Measurements from ENCODE around the gene LHB.

LHB gene

GRCh38 chr19:48969276-48970138 is 47.4 kb downstream of the LHB start:
- Histone ChIP-seq H3K36me3 (ENCODE audit: control insufficient read depth in 1 of 2, insufficient read depth in 2 of 2, low read length in 2 of 2) (peaks cover 19 to 53% of the 10 kb centered on the region in 2 donors), H3K4me1 (ENCODE audit: control insufficient read depth in 1 of 2, insufficient read depth in 2 of 2, low read length in 2 of 2) (peaks cover 6 to 39% of the 10 kb centered on the region in 2 donors), H3K27ac (ENCODE audit: low read length) (no peak overlapping the region)

DNA sequence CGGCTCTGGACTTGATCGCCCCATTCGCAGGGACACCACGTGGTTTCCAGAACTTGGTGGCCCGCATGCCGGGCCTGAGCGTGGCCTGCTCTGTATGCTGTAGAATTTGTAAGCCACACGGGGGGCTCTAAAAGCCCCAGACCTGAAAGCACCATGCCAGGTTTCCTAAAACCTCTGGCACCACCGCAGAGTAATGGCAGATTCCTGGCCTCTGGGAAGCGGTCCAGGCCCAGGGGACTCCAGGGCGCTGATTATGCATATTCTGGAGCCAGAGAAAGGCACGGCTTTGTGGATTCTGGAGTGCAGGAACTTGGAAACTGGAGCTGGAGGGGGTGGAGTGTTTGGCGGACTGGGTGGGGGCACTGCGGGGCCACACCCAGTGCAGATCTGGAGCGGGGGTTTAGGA is 48.1 kb downstream of the LHB start:
- Histone ChIP-seq H3K27me3 (ENCODE audit: low read depth, low read length) (no peaks in the 10 kb centered on the region), H3K27ac (ENCODE audit: low read length) (no peak overlapping the region), H3K4me1 (ENCODE audit: control insufficient read depth in 1 of 2, insufficient read depth in 2 of 2, low read length in 2 of 2) (peaks cover 13 to 46% of the 10 kb centered on the region in 2 donors), H3K4me3 (ENCODE audit: low read depth in 1 of 2, low read length in 2 of 2) (no peak overlapping the region), H3K36me3 (ENCODE audit: control insufficient read depth in 1 of 2, insufficient read depth in 2 of 2, low read length in 2 of 2) (peaks cover 19 to 53% of the 10 kb centered on the region in 2 donors), H3K9me3 (ENCODE audit: control insufficient read depth in 1 of 2, low read length in 2 of 2) (no peaks in the 10 kb centered on the region)

More at GRCh38 chr19:48969276-48970138, 47.4 kb downstream of the LHB start:
- Histone ChIP-seq H3K27me3 (ENCODE audit: low read depth, low read length) (no peaks in the 10 kb centered on the region), H3K4me3 (ENCODE audit: low read depth in 1 of 2, low read length in 2 of 2) (no peak overlapping the region), H3K9me3 (ENCODE audit: control insufficient read depth in 1 of 2, low read length in 2 of 2) (no peaks in the 10 kb centered on the region)

DNA sequence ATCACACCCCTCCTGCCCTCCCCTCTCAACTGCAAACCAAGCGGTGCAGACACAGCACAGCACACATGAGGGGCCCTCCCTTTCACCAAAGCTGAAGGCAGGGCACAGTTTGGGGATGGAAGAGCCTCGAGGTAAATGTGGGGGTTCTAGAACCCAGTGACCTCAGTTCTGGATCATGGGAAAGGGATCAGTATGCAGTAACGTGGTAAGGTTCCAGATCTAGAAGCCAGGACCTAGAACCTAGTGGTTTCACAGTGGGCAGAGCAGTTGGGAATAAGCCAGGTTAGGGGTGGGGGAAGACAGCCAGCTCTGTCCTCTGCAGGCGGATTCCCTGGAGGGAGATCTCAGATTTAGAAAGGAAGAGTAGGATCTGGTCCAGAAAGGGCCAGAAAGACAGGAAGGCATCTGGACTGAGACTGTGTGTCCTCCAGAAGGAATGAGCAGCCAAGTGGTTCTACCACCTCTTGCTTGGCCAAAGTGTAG is 48.7 kb downstream of the LHB start:
- Histone ChIP-seq H3K27me3 (ENCODE audit: low read depth, low read length) (no peaks in the 10 kb centered on the region), H3K4me3 (ENCODE audit: low read depth in 1 of 2, low read length in 2 of 2) (no peak overlapping the region), H3K27ac (ENCODE audit: low read length) (peak overlapping the region; percentile 12), H3K36me3 (ENCODE audit: control insufficient read depth in 1 of 2, insufficient read depth in 2 of 2, low read length in 2 of 2) (peaks cover 19 to 56% of the 10 kb centered on the region in 2 donors), H3K9me3 (ENCODE audit: control insufficient read depth in 1 of 2, low read length in 2 of 2) (no peaks in the 10 kb centered on the region), H3K4me1 (ENCODE audit: control insufficient read depth in 1 of 2, insufficient read depth in 2 of 2, low read length in 2 of 2) (peaks cover 13 to 52% of the 10 kb centered on the region in 2 donors)

DNA sequence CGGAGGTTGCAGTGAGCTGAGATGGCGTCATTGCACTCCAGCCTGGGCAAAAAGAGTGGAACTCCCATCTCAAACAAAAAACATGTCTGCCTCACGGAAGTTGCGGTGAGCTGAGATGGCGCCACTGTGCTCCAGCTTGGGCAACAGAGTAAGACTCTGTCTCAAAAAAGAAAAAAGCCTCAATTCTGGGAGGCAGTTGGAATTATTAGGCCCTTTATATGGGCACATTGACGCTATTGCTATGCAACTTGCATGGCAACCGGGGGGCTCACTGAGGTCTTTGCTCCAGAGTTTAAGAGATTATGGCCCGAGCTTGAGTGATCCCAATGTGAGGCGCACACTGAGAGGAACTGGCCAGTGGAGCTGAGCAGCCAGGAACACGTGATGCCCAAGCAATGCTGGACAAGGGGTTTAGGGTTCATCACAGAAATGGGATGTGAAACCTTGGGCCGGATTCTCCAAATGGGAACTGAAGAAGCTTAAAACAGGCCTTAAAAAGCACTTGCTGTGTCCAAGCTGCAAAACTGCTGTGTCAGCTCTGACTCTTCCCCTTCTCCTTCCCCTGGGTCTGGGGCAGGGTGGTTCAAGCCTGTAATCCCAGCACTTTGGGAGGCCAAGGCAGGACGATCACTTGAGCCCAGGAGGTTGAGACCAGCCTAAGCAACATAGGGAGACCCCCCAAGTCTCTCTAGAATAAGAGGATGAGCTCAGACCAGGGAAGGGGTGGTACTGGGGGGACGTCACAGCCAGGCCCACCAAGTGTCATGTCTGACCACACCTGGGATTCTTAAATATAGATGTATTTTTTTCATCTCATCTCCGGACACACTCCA is 49.3 kb downstream of the LHB start:
- Histone ChIP-seq H3K27ac (ENCODE audit: low read length) (peak overlapping the region; percentile 12), H3K4me3 (ENCODE audit: low read depth in 1 of 2, low read length in 2 of 2) (peak overlapping the region in 1 of 2 donors; percentile 95), H3K36me3 (ENCODE audit: control insufficient read depth in 1 of 2, insufficient read depth in 2 of 2, low read length in 2 of 2) (peaks cover 16 to 50% of the 10 kb centered on the region in 2 donors), H3K27me3 (ENCODE audit: low read depth, low read length) (no peaks in the 10 kb centered on the region), H3K9me3 (ENCODE audit: control insufficient read depth in 1 of 2, low read length in 2 of 2) (no peaks in the 10 kb centered on the region), H3K4me1 (ENCODE audit: control insufficient read depth in 1 of 2, insufficient read depth in 2 of 2, low read length in 2 of 2) (peaks cover 13 to 55% of the 10 kb centered on the region in 2 donors)

- Histone ChIP-seq H3K27me3 (ENCODE audit: low read depth, low read length) (no peaks in the 10 kb centered on the region), H3K9me3 (ENCODE audit: control insufficient read depth in 1 of 2, low read length in 2 of 2) (no peaks in the 10 kb centered on the region), H3K27ac (ENCODE audit: low read length) (peak overlapping the region; percentile 87), H3K4me1 (ENCODE audit: control insufficient read depth in 1 of 2, insufficient read depth in 2 of 2, low read length in 2 of 2) (peaks cover 13 to 55% of the 10 kb centered on the region in 2 donors), H3K4me3 (ENCODE audit: low read depth in 1 of 2, low read length in 2 of 2) (peak overlapping the region; percentile 95 to 97), H3K36me3 (ENCODE audit: control insufficient read depth in 1 of 2, insufficient read depth in 2 of 2, low read length in 2 of 2) (peaks cover 16 to 50% of the 10 kb centered on the region in 2 donors)
Measured at GRCh38 chr19:48966541-48967345, 50.1 kb downstream of the LHB start.
